Measurements from ENCODE around the gene FNDC3B.

The FNDC3B gene

GRCh38 chr3:172177046-172177445 lies 137.7 kb downstream of the FNDC3B start:
- TF ChIP-seq CTCF (IDR thresholded peaks at IDR 0.05; ENCODE audit: insufficient read depth, low read length, poor library complexity, severe bottlenecking): no peak
- no peak for TF ChIP-seq EZH2phosphoT487 (conservative IDR thresholded peaks at IDR 0.05; ENCODE audit: low read length)
- no peak overlapping the region for H3K4me2 ChIP-seq (ENCODE audit: low read depth, low read length, poor library complexity, severe bottlenecking)
- no peaks in the 10 kb centered on the region for H3F3A ChIP-seq (ENCODE audit: insufficient read depth)
- H3K79me2 ChIP-seq (ENCODE audit: insufficient read depth, low read length): no peaks in the 10 kb centered on the region
- H2AFZ ChIP-seq (ENCODE audit: low read depth, low read length, severe bottlenecking): no peak overlapping the region
- H3K9ac ChIP-seq (ENCODE audit: low read length): no peak overlapping the region
- H3K36me3 ChIP-seq (ENCODE audit: low read length): no peaks in the 10 kb centered on the region
- no peak overlapping the region for H3K4me3 ChIP-seq (ENCODE audit: insufficient read depth, low read length, poor library complexity, severe bottlenecking)
- H3K9me2 ChIP-seq (replicated peaks; ENCODE audit: insufficient read depth, low read length): no peaks in the 10 kb centered on the region
- no peak overlapping the region for H3K27ac ChIP-seq (ENCODE audit: low read depth, low read length)
- H3K9me3 ChIP-seq (ENCODE audit: insufficient read depth, low read length): no peaks in the 10 kb centered on the region
- no peaks in the 10 kb centered on the region for H3K27me3 ChIP-seq (ENCODE audit: low read length)
- H4K20me1 ChIP-seq (ENCODE audit: low read depth, low read length): no peaks in the 10 kb centered on the region

- Histone ChIP-seq H3F3A (ENCODE audit: insufficient read depth) (no peaks in the 10 kb centered on the region), H3K36me3 (ENCODE audit: low read length) (no peaks in the 10 kb centered on the region), H2AFZ (ENCODE audit: low read depth, low read length, severe bottlenecking) (no peak overlapping the region), H3K79me2 (ENCODE audit: insufficient read depth, low read length) (no peaks in the 10 kb centered on the region), H3K9me3 (ENCODE audit: insufficient read depth, low read length) (no peaks in the 10 kb centered on the region), H3K27ac (ENCODE audit: low read depth, low read length) (no peak overlapping the region), H3K4me2 (ENCODE audit: low read depth, low read length, poor library complexity, severe bottlenecking) (no peak overlapping the region), H3K9me2 (replicated peaks; ENCODE audit: insufficient read depth, low read length) (no peaks in the 10 kb centered on the region), H4K20me1 (ENCODE audit: low read depth, low read length) (no peaks in the 10 kb centered on the region), H3K9ac (ENCODE audit: low read length) (no peak overlapping the region), H3K4me3 (ENCODE audit: insufficient read depth, low read length, poor library complexity, severe bottlenecking) (no peak overlapping the region), H3K27me3 (ENCODE audit: low read length) (no peaks in the 10 kb centered on the region)
- TF ChIP-seq CTCF (IDR thresholded peaks at IDR 0.05; ENCODE audit: insufficient read depth, low read length, poor library complexity, severe bottlenecking): no peak
- TF ChIP-seq EZH2phosphoT487 (conservative IDR thresholded peaks at IDR 0.05; ENCODE audit: low read length): no peak
Measured at GRCh38 chr3:172177803-172178316, 138.5 kb downstream of the FNDC3B start.

- Histone ChIP-seq H3K79me2 (ENCODE audit: insufficient read depth, low read length) (no peaks in the 10 kb centered on the region), H3K36me3 (ENCODE audit: low read length) (no peaks in the 10 kb centered on the region), H3K9me2 (replicated peaks; ENCODE audit: insufficient read depth, low read length) (no peaks in the 10 kb centered on the region), H2AFZ (ENCODE audit: low read depth, low read length, severe bottlenecking) (no peak overlapping the region), H3K9ac (ENCODE audit: low read length) (no peak overlapping the region), H3K27me3 (ENCODE audit: low read length) (no peaks in the 10 kb centered on the region), H3K27ac (ENCODE audit: low read depth, low read length) (no peak overlapping the region), H3K9me3 (ENCODE audit: insufficient read depth, low read length) (no peaks in the 10 kb centered on the region), H3K4me2 (ENCODE audit: low read depth, low read length, poor library complexity, severe bottlenecking) (no peak overlapping the region), H4K20me1 (ENCODE audit: low read depth, low read length) (no peaks in the 10 kb centered on the region), H3F3A (ENCODE audit: insufficient read depth) (no peaks in the 10 kb centered on the region), H3K4me3 (ENCODE audit: insufficient read depth, low read length, poor library complexity, severe bottlenecking) (no peak overlapping the region)
- no peak for TF ChIP-seq EZH2phosphoT487 (conservative IDR thresholded peaks at IDR 0.05; ENCODE audit: low read length)
- no peak for TF ChIP-seq CTCF (IDR thresholded peaks at IDR 0.05; ENCODE audit: insufficient read depth, low read length, poor library complexity, severe bottlenecking)
Measured at GRCh38 chr3:172179680-172180399, 140.5 kb downstream of the FNDC3B start.

Data from SU-DHL-6 (cell line).